ENCODE data around the gene GOLM1.
"Not testable (repeated sequence)": the region's sequence is repeated elsewhere in the genome, so short reads cannot be mapped to it uniquely, and the experiment has no call there.

GOLM1 gene

GRCh38 chr9:86098824-86099700 lies at the start of gene GOLM1:
Gene GOLM1, minus strand, starts transcription at chr9:86099558. Its CDS starts 20,238 bp downstream, at chr9:86079320.
- in situ Hi-C loops (cut with MboI; ENCODE audit: low pct_unique_long_range_greater_than_20kb, low sequenced_read_pairs, unreplicated experiment) = no loop called here
- peak; percentile 83 for DNase-seq (ENCODE audit: low spot score)

GRCh38 chr9:86146671-86147070 lies 47.3 kb upstream of the GOLM1 start:
- in situ Hi-C loops (cut with MboI; ENCODE audit: low pct_unique_long_range_greater_than_20kb, low sequenced_read_pairs, unreplicated experiment); DNase-seq (ENCODE audit: low spot score): not testable (repeated sequence)

More at GRCh38 chr9:86098824-86099700, at the start of gene GOLM1:
- peak; percentile 36 for TF ChIP-seq CTCF (IDR thresholded peaks at IDR 0.05; ENCODE audit: extremely low read depth, insufficient read depth, missing control alignments)

GRCh38 chr9:86145960-86146359 lies 46.6 kb upstream of the GOLM1 start:
- DNase-seq (ENCODE audit: low spot score); in situ Hi-C loops (cut with MboI; ENCODE audit: low pct_unique_long_range_greater_than_20kb, low sequenced_read_pairs, unreplicated experiment): not testable (repeated sequence)

- in situ Hi-C loops (cut with MboI; ENCODE audit: low pct_unique_long_range_greater_than_20kb, low sequenced_read_pairs, unreplicated experiment) = no loop called here
- no peak for DNase-seq (ENCODE audit: low spot score)
- TF ChIP-seq CTCF (IDR thresholded peaks at IDR 0.05; ENCODE audit: extremely low read depth, insufficient read depth, missing control alignments) = no peak
These were observed 43.6 kb upstream of the GOLM1 start for GRCh38 chr9:86142973-86143372.

- no peak for DNase-seq (ENCODE audit: low spot score)
- no peak for TF ChIP-seq CTCF (IDR thresholded peaks at IDR 0.05; ENCODE audit: extremely low read depth, insufficient read depth, missing control alignments)
- in situ Hi-C loops (cut with MboI; ENCODE audit: low pct_unique_long_range_greater_than_20kb, low sequenced_read_pairs, unreplicated experiment) = no loop called here
These were observed 42.5 kb upstream of the GOLM1 start for GRCh38 chr9:86141843-86142242.

GRCh38 chr9:86135371-86135770 lies 36.0 kb upstream of the GOLM1 start:
- in situ Hi-C loops (cut with MboI; ENCODE audit: low pct_unique_long_range_greater_than_20kb, low sequenced_read_pairs, unreplicated experiment) = no loop called here
- no peak for DNase-seq (ENCODE audit: low spot score)
- no peak for TF ChIP-seq CTCF (IDR thresholded peaks at IDR 0.05; ENCODE audit: extremely low read depth, insufficient read depth, missing control alignments)

GRCh38 chr9:86134361-86134760 lies 35.0 kb upstream of the GOLM1 start:
- in situ Hi-C loops (cut with MboI; ENCODE audit: low pct_unique_long_range_greater_than_20kb, low sequenced_read_pairs, unreplicated experiment) = no loop called here
- TF ChIP-seq CTCF (IDR thresholded peaks at IDR 0.05; ENCODE audit: extremely low read depth, insufficient read depth, missing control alignments) = no peak
- DNase-seq (ENCODE audit: low spot score) = no peak

Data from GM13977 (cell line).